HG03097 (cell line): ENCODE data around the gene OSTM1.

Experiments used
- ATAC-seq: cut with Tn5 transposase; IDR thresholded peaks from one replicate; pipeline ENCODE4 v1.9.1; 2021; ENCODE audit not compliant: unreplicated experiment, low FRiP score

OSTM1 gene

DNA sequence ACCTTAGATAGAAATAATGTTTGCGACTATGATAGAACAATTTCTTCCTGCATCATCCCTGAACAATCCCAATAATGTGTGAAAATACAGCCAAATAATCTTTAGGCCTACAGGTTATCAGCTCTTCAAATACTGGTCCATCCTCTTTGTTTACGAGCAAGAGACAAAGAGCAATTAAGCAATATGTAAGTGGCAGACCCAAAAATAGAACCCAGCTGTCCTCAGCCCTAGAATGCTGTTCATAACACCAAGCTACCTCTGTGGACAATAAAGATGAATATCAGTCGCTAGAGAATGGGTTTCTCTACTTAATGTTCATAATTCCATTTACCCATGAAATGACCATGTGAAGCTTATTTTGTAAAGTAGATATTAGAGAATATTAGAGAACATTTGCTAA lies 28.4 kb upstream of the OSTM1 start:
- no peak for ATAC-seq

DNA sequence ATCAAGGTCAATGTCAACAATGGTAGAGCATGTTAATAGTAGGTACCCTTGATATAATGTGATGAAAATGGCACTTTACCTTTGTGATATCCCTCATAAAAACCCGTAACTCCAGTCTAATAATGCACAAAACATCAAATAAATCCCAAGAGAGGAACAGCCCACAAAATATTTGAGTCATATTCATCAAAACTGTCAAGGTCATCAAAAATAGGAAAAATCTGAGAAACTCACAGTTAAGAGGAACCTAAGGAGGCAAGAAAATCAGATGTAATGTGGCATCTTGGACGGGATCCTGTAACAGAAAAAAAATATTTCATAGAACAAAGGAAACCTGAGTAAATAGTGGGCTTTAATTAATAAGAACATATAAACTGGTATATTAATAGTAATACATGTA lies 25.5 kb upstream of the OSTM1 start:
- ATAC-seq = no peak

DNA sequence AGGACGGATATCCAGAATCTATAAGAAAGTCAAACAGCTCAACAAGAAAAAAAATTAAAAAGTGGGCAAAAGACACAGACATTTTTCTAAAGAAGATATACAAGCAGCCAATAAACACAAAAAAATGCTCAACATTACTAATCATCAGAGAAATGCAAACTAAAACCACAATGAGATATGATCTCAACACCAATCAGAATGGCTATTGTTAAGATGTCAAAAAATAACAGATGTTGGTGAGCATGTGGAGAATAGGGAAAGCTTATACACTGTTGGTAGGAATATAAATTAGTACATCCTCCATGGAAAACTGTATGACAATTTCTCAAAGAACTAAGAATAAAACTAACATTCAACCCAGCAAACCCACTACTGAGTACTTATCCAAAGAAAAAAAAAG lies 23.3 kb upstream of the OSTM1 start:
- ATAC-seq = no peak

DNA sequence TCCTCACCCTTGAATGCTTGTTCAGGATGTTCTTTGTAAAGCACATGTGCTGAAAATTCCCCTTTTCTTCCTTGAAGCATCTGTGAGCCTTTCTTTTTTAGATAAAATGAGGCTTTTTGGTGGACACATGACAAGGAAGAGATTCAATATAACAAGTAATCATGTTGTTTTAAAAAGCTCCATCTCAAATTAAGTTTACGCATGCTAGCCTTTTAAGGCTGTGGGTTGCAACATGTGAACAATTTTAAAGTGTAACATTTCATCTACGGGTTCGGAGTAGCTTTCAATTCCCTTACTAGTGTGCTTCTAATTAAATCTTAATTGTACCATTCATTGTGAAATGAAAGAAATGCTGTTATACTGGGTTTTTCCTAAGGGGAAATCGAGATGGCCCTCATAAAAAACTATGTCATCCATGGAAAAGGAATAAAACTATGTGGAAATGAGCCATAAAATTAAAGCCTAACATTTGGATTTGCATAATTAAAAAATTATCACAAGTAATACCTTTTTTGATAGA lies 19.3 kb upstream of the OSTM1 start:
- no peak for ATAC-seq

DNA sequence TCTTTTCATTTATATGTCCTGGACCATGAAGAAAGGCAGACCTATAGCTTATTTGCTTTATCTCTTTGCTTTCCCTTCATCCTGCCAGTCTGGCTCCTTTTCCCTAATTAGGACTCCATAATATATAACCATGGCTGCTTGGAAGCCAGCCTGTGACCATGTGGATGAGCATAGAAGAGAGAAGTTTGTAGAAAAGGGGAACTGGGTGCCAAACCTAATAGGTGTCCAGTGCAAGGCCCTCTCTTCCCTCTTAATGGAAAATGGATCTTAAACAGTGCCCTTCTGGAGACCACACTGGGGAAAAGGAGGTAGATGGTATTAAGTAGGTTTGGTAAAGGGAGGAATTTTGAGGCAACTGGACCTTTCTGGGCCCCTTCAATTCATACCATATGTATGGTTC lies 16.7 kb upstream of the OSTM1 start:
- ATAC-seq = no peak

DNA sequence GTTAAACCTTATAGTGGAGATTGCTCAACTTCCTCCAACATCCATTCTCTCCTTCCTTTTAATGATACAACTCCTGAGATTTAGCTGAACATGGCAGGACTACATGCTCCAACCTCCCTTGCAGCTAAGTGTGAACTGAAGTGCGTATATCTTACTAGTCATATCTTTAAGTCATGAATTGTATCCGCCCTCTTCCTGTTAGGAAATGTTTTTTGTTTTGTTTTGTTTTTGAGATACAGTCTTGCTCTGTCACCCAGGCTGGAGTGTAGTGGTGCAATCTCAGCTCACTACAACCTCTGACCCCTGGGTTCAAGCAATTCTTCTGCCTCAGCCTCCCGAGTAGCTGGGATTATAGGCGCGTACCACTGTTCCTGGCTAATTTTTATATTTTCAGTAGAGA lies 8.8 kb upstream of the OSTM1 start:
- ATAC-seq = no peak

DNA sequence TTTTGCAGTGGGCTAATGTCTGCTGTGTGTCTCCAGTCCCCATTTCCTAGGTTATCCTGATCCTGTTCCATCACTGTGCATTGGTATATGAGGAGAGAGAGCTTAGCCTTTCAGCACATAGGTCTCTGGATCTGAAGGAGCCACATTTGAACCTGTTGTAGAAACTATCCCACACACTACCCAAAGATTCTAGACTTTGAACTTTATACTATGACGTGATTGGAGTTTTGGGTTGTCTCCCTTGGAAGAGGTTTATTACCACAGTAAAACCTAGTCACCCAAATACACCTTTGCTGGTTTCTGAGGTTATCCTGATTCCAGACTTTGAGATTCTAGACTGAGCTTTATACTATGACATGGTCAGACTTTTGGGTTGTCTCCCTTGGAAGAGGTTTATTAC lies 8.0 kb upstream of the OSTM1 start:
- no peak for ATAC-seq

DNA sequence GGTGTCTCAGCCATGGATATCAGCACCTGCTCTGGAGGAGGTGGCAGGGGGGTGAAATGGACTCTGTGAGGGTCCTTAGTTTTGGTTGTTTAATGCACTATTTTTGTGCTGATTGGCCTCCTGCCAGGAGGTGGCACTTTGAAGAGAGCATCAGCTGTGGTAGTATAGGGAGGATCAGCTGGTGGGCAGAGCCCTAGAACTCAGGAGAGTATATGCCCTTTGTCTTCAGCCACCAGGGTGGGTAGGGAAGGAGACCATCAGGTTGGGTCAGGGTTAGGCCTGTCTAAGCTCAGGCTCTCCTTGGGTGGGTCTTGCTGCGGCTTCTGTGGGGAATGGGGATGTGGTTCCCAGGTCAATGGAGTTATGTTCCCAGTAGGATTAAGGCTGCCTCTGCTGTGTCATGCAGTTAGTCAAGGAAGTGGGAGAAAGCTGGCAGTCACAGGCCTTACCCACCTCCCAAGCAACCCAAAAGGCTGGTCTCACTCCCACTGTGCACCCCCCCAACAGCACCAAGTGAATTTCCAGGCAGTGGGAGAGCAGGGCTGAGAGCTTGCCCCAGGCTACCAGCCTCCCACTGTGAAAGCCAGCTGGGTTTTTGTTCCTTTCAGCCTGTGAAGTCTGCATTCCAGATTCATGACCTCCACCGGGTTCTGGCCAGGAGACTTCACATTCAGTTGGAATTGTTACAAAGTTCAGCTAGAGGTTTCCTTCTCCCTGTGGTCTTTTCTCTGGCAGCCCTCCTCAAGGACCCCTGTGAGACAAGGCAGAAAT lies 5.7 kb upstream of the OSTM1 start:
- ATAC-seq = no peak

DNA sequence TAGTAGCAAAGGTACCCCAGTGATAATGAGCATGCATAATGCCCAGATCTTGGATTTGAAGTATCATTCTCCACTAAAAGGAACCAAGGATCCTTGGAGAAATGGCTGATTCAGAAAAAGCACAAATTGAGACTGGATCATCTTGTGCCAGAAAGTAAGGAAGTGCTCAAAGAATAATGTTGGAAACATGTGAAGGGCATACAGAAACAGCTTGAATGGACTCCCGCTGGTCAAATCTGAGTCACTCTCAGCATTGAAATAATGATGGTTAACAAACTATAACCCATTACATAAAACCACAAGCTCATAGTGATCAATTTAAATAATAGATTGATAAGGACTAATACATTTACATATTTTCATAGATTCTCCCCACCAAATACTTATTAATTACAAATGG lies 3.6 kb upstream of the OSTM1 start:
- no peak for ATAC-seq

DNA sequence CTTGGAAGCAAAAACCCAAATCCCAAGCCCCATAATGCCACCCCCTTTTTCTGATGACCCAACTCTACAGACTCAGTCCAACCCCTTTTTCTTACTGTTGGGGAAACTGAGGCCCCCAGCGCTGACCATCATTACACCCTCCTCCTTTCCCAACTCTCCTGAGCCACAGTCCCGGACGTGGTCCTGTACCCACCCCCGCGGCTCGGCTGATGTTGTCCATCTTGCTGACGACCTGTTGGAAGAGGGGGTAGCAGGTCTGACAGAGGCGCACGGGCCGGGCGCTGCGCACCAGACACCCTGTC lies 533 bp downstream of the OSTM1 start:
- no peak for ATAC-seq

DNA sequence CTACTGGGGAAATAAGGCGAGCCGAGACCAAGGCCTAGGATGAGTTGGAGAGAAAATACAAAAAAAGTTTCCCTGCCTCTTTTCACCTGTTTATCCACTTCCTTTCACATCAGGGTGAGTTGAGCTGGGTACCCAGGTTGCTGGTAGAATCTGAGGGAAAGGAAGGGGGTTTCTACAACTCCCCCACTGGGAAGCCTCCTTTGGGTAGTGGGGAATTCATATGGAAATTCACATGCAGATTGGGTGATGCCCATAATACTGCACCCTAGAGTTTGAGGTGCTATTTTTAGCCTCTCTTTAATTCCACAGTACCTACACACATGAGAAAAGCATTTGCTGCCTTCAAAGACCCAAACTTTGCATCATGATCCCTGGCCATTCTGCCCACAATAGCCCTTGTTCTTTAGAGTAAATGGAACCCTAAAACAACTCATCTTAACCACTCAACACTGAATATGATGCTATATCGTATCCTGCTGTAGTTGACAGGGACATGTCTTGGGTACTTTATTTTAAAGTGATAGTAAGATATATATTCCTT lies 2.7 kb downstream of the OSTM1 start:
- no peak for ATAC-seq

DNA sequence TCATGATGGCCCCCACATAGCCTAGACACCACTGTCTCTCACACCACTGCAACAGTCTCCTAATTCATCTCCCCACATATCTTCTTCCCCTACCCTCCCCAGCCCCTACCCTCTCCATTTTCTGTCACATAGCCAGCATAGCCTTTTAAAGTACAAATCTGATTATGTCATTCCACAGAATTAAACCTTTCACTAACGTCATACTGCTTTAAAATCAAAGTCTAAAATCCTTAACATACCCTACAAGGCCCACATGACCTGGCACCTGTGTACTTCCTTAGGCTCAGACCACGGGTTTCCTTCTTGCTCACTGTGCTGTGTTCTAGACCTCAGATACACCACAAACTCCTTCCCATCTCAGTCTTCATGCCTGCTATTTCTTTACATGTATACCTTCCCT lies 5.9 kb downstream of the OSTM1 start:
- no peak for ATAC-seq

DNA sequence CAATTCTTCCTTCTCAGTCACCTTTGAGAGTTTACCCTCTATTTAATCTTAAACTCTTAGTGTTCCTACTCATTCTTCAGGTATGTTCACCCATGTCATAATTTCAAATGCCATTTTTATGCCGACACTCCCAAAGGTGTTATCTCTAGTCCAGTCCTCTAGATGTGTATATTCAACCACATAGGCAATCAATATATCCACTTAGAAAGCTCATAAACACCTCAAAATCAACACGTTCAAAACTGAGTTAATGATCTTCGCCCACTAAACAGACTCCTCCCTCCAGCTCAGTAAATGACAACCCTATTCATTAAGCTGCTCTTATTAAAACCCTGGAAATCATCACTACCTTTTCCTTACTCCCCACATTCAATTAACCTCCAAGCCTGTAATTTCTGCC lies 6.4 kb downstream of the OSTM1 start:
- ATAC-seq = no peak

DNA sequence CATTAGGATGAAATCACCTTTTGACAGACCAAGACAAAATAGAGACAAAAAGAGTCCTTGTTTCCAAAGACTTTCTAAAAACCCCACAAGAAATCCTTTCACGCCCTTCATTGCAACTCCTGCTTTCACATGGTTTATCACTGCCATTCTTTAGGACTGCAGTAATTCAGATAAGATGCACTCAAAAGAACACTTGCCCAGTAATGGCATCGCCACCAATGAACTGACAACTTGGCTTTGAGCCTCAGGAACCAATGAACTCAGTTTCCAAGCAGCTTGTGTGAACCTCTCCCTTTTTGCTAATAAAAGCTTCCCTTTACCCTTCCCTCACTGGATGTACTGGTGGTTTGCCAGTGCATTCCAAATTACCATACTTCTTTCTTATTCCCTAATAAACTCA lies 21.8 kb downstream of the OSTM1 start:
- ATAC-seq = no peak

DNA sequence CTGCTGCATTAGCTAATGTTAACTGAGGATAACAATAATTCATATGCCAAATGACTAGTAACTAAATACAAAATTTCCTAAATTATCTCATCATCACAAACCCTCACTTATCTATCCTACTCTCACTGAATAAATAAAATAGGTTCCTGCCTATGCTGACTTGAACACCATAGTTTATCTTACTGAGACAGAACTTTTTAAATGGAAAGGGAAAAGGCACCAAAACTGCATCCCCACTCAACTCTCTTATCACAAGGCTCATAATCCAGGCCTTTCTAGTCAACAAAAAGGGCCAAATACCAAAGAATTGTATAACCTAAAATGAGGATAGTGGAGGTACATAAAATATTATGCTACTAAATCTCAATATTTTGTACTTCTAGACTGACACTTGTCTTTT lies 23.1 kb downstream of the OSTM1 start:
- ATAC-seq = no peak

DNA sequence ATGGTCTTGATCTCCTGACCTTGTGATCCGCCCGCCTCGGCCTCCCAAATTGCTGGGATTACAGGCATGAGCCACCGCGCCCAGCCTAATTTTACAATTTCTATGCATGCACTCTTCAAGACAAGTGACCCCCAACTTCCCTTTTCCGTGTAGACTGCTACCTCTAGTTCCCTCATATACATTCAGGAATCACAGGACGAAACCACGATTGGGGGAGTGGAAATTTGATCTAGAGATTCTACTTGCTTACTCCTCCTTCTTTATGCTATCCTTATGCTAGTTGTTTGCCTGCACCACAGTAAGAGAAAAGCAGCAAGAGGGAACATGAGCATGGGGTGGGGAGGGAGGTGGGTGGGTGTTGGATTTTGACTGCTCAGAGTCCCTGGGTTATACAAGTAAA lies 34.9 kb downstream of the OSTM1 start:
- ATAC-seq = no peak

DNA sequence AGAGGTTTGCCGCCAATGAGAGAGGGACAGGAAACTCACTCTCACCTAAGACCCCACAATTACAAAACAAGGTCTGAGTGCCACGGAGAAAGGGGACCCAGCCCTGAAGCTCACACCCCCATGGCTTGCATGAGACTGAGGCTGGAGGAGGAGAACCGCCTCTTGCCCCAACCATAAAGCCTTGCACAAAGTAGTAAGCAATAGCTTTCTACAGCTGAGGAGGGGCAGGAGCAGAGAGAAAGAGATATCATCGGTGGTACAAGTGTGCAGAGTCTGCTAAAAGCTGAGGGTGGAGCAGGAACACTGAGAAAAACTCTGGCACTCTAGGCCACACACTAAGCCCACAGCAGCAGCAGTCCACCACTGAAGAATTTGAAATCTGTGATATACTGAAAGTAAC lies 37.7 kb downstream of the OSTM1 start:
- no peak for ATAC-seq

DNA sequence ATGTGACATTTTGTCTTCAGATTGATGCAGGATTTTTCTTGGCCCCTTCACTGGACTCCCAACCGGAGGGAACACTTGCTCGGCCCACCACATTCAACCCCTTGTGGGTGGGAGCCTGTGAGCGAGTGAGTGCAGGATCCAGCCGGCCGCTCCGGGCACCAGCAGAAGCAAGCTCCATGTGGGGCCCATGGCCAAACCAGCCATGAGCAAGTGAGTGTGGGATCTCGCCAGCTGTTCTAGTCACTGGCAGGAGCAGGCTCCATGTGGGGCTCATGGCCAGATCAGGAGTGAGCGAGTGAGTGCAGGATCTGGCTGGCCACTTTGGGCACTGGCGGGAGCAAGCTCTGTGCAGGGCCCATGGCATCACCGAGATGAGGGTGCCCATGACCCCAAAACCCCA lies 42.6 kb downstream of the OSTM1 start:
- no peak for ATAC-seq

DNA sequence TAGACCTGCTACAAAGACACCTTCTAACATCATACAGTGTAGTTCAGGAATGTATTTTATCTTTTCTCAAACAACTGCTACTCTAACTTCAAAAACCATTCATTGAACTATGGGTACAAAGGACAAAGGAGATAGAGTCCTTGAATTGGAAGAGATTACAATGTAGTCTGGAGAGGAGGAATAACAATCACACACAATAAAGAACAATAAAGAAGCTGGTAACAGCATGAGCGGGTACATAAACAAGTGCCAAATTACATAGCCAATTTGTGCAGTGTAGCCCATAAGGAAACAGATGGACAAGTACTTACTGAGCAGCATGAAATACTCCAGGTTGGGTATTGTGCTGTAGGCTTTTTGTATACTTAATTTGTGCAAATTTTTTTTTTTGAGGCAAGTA lies 44.3 kb downstream of the OSTM1 start:
- ATAC-seq = no peak

DNA sequence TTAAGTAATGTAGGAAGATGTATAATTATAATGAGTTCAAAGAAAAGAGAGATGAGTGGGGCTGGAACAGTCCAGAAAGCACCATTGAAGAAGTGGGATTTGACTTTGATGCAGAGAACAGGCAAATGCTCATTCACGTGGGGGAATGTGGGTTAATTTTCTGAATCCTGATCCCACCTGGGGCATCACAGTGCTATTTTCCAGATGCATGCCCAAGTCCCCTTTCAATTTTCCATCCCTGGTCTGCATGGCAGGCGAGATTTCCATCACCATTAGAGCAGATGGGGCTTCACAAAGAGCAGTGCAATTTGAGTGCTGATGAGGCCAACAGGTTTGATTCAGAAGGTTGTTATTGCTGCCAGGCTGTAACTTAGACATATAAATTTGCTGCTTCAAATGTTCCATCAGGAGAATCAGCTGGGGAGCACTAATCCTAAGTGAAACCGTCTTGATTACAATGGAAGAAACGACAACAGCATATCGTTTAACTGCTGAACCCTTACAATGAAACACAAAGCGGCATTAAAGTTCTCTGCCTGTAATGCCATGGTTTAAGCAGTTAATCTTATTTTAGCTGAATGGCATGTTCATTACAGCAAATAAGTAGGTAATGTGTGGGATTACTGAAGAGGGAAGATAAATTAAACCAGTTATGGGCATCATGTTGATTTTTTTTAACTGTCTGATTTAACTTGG lies 45.2 kb downstream of the OSTM1 start:
- no peak for ATAC-seq

DNA sequence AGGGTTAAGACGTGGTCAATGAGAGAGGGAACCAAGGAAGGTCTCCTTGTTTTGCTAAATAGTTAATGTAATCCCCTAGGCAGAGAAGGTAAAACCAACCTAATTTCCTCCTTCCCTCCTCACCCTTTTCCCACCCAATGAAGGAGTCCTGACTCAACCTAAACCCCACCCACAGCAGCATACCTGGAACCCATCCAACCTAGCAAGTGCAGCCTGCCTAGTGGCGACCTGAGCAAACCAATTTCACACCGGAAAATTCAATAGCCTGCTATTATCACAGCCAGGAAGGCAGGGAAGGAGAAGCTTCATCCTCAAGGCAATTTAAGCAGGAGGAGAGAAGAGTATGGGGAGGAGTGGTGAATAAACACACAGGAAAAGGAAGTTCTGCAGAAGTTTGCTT lies 46.9 kb downstream of the OSTM1 start:
- no peak for ATAC-seq

DNA sequence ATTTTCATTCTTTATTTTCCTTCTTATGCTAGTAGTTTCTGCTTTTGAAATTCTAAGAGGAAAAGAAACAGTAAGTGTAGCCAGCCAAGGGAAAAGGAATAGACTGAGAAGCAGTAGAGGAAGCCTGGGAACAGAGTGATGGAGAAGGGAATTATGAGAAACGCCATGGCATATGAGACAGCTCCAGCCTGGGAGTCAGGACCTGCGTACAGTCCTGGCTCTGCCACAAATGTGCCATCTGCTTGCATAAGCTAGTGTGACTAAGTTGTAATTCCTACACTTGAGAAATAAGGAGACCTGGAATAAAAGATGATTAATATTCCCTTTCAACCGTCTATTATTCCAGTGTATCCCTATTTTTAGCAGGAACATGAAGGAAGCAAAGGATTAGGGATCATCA lies 47.5 kb downstream of the OSTM1 start:
- ATAC-seq = no peak
